LoVo (cell line): Measurements from ENCODE around the gene GRB10.

Experiments used
- DNase-seq: peaks from one replicate; pipeline ENCODE4 v3.0.0-alpha.2; 2016; ENCODE audit warnings: low spot score

GRB10 gene

GRCh38 chr7:50653126-50653864 lies 129.4 kb downstream of the GRB10 start:
- no peak for DNase-seq

DNA sequence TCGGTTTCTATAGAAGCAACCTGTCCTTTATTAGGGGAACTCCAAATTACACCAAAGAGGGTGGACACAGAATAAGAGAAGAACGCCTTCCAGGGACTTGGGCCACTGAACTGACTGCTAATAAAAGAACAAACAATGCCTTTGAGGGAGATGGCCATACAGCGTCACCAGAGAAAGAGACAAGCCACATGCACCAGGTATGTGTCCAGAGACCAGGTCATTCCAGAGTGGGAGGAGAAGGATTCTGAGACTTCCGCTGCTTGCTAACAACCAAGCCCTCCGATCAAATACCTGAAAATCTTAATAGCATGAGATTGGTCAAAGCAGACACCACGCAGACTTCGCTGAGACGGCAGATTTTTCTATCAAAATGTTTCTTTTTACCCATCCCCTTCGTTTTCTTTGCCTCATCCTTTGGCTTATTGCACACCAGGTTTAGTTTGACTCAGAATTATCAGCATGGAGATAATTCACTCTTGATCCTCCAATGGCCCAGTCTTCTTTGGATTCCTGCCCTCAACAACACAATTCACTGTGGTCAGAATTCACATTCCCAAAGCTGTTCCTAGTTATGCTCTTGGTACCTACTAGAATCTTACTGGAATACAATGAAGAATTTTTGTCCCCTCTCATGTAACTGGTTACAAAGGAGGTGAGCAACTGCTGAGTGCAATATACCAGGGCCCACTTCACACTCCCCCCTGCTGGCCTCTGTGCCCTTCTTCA lies 130.1 kb downstream of the GRB10 start:
- DNase-seq, result no peak

DNA sequence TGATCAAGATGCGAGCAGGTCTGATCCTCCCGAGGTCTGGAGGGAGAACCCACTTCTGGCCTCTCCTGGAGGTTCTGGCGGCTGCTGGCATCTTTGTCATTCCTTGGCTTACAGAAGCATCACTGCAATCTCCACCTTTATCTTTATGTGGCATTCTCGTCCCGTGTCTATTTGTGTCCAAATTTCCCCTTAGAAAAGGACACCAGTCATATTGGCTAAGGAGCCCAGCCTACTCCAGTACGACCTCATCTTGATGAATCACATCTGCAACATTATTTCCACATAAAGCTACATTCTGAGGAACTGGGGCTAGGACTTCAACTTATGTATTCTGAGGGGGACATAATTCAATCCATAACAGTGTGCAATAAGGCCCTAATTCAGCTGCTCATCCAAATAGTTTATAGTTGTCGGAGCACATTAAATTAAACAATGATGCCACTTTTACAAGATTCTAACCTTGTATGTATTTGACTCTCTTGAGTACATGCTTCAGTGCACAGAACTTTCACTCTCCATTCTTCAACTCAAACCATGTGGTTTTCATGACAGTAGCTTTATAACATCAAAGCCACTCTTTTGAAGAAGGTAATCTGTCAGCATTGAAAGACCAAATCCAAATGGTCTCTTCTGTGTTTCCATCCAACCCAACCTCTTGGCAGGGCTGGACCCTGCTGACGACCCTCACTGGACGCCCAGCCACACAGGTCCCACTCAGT lies 131.3 kb downstream of the GRB10 start:
- no peak for DNase-seq

DNA sequence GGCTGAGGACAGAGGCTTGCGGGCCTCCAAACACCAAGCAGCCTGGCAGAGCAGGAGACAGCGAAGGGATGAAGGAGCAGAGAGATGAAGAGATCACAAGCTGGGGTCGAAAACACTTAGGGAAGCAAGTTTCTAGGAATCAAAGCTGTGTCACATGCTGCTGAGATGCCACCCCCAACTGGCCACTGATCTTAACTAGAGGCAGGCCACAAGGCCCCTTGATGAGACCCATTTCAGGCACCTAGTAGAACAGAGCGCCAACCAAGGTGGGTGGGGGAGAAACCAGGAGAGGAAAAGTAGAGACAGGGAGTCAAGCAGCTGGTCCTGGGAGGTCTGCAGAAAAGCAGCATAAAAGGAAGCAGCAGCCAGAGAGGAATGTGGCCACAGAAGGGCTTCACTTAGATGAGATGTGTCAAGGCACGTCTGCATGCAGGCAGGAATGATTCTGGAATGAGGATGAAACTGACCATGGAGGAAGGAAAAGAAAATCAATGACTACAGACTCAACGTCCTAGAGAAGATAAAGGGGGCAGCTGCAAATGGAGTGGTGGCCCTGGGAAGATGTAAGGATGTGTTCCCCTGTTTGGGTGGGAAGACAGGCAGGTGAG lies 132.5 kb downstream of the GRB10 start:
- DNase-seq, result no peak

DNA sequence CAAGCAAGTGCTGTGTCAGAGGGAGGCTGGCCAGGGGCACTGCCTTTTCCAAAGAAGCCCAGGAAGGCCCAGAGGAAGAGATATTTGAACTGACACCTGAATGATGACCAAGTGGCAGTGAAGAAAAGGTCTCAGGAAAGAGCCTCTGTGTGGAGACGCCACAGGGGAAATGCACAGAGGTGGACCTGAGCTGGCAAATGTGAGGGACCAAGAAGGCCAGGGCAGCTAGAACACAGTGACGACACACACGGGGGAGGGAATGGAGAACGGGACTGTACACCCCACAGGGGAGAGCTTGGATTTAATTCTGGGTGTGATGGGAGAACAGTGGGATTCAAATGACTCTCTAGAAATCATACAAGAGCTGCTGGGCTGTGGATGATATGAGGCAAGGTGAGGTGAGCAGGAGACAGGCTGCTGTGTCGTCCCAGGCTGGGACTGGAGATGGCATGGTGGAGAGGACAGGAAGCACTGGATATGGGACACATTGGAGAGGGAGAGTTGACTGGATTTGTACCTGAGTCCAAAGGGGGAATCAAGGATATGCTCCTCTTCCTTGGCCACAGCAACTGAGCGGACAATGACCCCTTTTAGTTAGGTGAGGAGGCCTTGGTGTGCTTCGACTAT lies 133.3 kb downstream of the GRB10 start:
- no peak for DNase-seq

DNA sequence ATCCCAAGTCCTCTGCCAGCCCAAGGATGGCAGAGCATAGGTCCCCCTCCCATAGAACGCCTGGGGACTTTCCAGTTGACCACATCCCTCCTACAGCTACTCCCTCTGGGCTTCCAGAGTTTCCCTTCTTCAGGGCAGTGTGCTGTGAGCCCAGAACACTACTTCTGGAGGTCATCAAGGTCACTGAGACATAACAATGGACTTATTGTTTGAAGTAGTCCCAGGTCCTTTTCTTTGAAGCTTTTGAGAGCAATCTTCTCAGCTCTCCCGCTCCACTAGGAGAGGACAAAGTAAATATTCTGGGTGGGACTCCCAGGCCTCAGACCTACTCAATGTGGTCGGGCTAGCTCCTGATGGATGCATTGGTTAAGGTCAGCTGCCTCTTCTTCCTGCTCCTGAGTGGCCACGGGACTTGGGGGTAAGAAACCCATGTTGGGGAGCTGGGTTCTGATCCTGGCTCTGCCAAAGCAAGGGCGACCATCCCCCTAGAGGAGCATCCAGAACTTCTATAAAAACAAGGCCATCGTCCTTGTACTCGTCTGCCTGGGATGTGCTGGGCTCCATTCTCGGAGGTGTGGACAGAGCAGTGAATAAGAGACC lies 134.0 kb downstream of the GRB10 start:
- no peak for DNase-seq

GRCh38 chr7:50648076-50648475 lies 134.6 kb downstream of the GRB10 start:
- no peak for DNase-seq

DNA sequence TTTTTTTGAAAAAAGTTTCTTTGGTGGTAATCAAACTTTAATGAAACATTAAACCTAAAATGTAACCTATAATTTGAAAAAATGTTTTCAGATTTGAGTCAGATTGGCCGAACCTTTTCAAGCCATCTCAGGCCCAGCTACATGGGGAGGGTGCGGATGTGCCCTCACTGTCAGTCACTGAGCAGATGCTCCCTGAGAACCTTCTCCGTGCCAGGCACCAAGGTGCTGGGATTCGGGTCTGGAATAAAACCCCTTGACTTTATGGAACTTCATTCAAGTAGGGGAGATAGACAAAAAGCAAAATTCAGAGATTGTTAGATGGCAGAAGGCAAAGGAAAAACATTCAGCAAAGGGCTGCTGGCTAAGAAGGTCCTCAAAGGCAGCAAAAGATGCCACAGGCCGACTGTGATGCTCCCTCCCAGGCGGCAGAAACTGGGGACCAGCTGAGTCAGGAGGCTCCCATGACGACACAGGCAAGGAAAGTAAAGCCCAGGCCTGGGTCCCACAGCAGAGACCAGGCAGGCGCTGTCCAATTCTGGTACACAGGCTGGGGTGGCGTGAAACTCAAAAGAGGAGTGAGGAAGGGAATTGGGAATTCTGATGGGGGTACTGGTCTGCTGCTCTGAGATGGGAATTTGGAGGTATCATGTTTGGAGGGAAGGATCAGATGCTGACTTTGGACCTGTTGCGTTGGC lies 135.3 kb downstream of the GRB10 start:
- no peak for DNase-seq

GRCh38 chr7:50646069-50646468 lies 136.6 kb downstream of the GRB10 start:
- DNase-seq, result no peak

DNA sequence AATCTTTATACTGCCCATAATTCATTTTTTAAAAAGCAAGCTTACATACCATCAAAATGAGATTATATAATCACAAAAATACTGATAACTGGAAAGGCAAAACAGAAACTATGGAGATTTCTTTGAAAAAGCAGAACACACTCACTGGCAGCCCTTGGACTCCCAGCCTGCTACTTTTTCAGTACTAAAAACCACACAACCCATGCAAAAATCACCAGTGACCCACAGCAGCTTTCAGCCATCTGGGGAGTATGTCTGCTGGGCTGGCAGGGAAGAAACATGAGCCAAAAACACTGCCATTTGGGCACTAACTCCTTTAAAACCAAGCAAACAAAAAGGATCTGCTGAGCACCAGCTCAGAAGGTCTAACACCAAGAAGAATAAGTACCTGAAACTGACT lies 137.5 kb downstream of the GRB10 start:
- no peak for DNase-seq

DNA sequence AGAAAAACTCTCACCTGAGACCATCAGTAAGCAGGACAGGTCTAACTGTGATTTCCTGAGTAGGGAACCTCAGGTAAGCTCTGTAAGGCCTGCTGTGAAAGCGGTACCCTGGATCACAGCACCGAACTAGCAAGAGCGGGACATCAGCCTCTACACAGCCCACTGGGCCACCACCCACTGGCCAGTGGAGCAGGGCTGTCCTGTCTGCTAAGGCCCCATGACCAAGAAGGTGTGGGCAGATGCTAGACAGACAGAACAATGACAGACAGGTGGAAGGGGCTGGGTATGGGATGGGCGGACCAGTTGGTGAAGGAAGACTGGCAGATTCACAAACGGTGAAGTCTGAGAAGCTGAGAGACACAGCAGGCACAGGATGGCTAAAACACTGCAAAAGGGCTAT lies 138.1 kb downstream of the GRB10 start:
- DNase-seq, result no peak

DNA sequence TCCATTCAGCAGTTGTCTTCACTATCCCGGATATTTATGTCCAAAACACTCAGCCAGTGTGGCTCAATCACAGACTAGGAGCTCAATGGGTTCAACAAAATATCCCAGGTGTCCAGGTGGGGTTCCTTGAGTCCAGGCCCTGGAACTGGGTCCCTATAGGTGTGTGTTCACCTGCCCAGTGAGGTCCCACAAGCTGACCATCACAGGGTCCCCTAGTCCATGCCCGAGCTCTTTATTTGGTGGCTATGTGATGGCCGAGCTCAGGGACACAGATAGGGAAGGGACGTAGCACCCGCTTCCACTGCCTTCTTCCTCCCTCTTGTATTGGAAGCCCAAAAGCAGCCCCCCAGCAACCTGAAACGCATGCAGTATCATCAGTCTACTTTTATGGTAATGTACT lies 138.6 kb downstream of the GRB10 start:
- no peak for DNase-seq

GRCh38 chr7:50641442-50642405 lies 141.0 kb downstream of the GRB10 start:
- no peak for DNase-seq

DNA sequence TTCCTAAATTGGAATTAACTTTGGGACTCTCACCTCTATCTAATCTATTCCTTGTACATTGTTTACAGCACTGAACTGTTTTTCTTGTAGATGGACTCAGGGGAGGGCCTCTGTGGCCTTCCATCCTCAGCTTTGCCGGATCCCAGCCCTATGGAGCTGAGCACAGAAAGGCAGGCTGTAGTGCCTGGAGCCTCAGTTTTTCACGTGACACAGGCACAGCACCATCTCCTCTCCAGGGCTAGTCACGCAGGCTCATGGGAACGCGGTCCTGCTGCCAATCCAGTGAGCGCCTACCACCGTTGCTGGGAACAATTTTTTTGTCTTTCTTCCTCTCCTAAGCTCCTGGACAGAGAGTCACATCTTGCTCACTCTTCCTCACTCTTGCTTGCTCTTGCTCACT lies 141.9 kb downstream of the GRB10 start:
- no peak for DNase-seq

- DNase-seq, result no peak
Measured at GRCh38 chr7:50640256-50640655, 142.4 kb downstream of the GRB10 start.

- DNase-seq, result no peak
Measured at GRCh38 chr7:50637725-50638643, 144.7 kb downstream of the GRB10 start.

DNA sequence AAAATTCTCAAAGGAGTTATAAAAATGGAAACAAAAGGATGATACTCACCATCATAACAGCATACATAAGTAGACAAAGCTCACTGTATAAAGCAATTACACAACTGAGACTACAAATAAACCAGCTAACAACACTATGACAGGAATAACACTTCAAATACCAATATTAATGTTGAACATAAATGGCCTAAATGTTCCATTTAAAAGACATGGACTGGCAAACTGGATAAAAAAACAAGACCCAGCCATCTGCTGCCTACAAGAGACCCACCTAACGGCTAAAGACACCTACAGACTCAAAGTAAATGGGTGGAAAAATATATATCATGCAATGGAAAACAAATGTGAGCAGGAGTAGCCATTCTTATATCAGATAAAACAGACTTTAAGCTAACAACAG lies 148.3 kb downstream of the GRB10 start:
- no peak for DNase-seq

- DNase-seq, result no peak
Measured at GRCh38 chr7:50633414-50633710, 149.3 kb downstream of the GRB10 start.
